A549 (cell line): ENCODE data around the gene TNS1. TPM values are rescaled to one million over a fixed set of nuclear protein-coding genes. Genes with fewer than 3 reads are reported as not detected.

Experiments
- ATAC-seq, 2 experiments: fragments of 200-7000 bp in 1 of 2; fragments of >200 bp in 1 of 2; cut with Nextera tagmentation in 1 of 2; cut with Tn5 transposase in 1 of 2; 3 replicates each; pipeline versions ENCODE4 v1.8.0 to v1.9.1; 2018 to 2020; ENCODE audit warnings: mild to moderate bottlenecking in 1 of 2, moderate library complexity in 1 of 2
- CTCF ChIA-PET: fragments of 300-600 bp; sonication (Branson Sonifier 250); formaldehyde crosslinking; extraction: SDS; loops from one replicate; lab custom pipeline; 2021; ENCODE audit warnings: antibody characterized with exemption, inconsistent platforms; lab: Yijun Ruan, JAX
- POLR2A ChIA-PET: fragments of 350-600 bp; formaldehyde crosslinking; extraction: SDS; loops from one replicate; lab custom pipeline; 2021; ENCODE audit warnings: antibody characterized with exemption, inconsistent platforms; lab: Yijun Ruan, JAX
- DNase-seq, 2 experiments: peaks; one replicate each; pipeline versions ENCODE4 v3.0.0 to v3.0.0-alpha.2; 2011 to 2016; ENCODE audit warnings: low read depth in 1 of 2, low spot score in 1 of 2
- FAIRE-seq: peaks from 2 replicates; lab custom pipeline; 2011; peaks lifted over from hg19 to GRCh38; lab: Jason Lieb, UNC
- H3K27ac ChIP-seq, 2 experiments: fragments of >200 bp; sonication (Bioruptor Twin); formaldehyde crosslinking; 3 replicates each; pipeline ENCODE4 v1.5.1; 2016 to 2017
- H3K4me1 ChIP-seq: fragments of >200 bp; sonication (Bioruptor Twin); formaldehyde crosslinking; 3 replicates; pipeline ENCODE4 v1.6.1; 2016
- H3K4me2 ChIP-seq: fragments of >200 bp; sonication (Bioruptor Twin); formaldehyde crosslinking; 3 replicates; pipeline ENCODE4 v1.6.1; 2016
- H3K4me3 ChIP-seq: fragments of >200 bp; sonication (Bioruptor Twin); formaldehyde crosslinking; 3 replicates; pipeline ENCODE4 v1.5.1; 2016
- H3K9me3 ChIP-seq: fragments of >200 bp; sonication (Bioruptor Twin); formaldehyde crosslinking; 3 replicates; pipeline ENCODE4 v1.6.1; 2016
- BCL3 ChIP-seq: fragments of >200 bp; sonication (Bioruptor Twin); formaldehyde crosslinking; IDR thresholded peaks from 3 replicates; pipeline ENCODE4 v1.6.1; 2016
- CEBPB ChIP-seq, 2 experiments: fragments of >200 bp in 1 of 2; sonication (Bioruptor Twin) in 1 of 2; formaldehyde crosslinking in 1 of 2; IDR thresholded peaks; 2 replicates each; pipeline ENCODE4 v1.6.1; 2012 to 2016
- CTCF ChIP-seq: fragments of >200 bp; sonication (Bioruptor Twin); formaldehyde crosslinking; IDR thresholded peaks from 3 replicates; pipeline ENCODE4 v1.5.1; 2016
- FOSL2 ChIP-seq, 2 experiments: fragments of 450-650 bp in 1 of 2; fragments of >200 bp in 1 of 2; sonication (Bioruptor Twin) in 1 of 2; formaldehyde crosslinking; IDR thresholded peaks; 2 replicates each; pipeline versions ENCODE4 v1.5.0 to v1.6.1; 2016 to 2020; ENCODE audit warnings: mild to moderate bottlenecking in 1 of 2, moderate library complexity in 1 of 2
- HDAC2 ChIP-seq: fragments of 200-600 bp; sonication (generic); IDR thresholded peaks from 2 replicates; pipeline ENCODE4 v1.6.1; 2016
- HES2 ChIP-seq: fragments of >200 bp; sonication (Bioruptor Twin); formaldehyde crosslinking; IDR thresholded peaks from 2 replicates; pipeline ENCODE4 v1.6.1; 2016
- HOXA7 ChIP-seq: fragments of 250-450 bp; sonication (Bioruptor Pico); IDR thresholded peaks from 2 replicates; pipeline ENCODE4 v1.5.0; 2020; ENCODE audit warnings: mild to moderate bottlenecking, moderate library complexity
- JUN ChIP-seq, 2 experiments: fragments of >200 bp; sonication (Bioruptor Twin); formaldehyde crosslinking; IDR thresholded peaks; 2 replicates in 1 of 2; 3 replicates in 1 of 2; pipeline ENCODE4 v1.6.1; 2016 to 2017
- JUNB ChIP-seq: fragments of >200 bp; sonication (Bioruptor Twin); formaldehyde crosslinking; IDR thresholded peaks from 2 replicates; pipeline ENCODE4 v1.6.1; 2016
- MAFK ChIP-seq: fragments of 450-650 bp; IDR thresholded peaks from 2 replicates; pipeline ENCODE4 v1.6.1; 2014; ENCODE audit not compliant: partially characterized antibody
- MAX ChIP-seq: IDR thresholded peaks from 2 replicates; pipeline ENCODE4 v1.6.1; 2012
- PHF8 ChIP-seq: fragments of 200-600 bp; sonication (generic); IDR thresholded peaks from 2 replicates; pipeline ENCODE4 v1.6.1; 2016; ENCODE audit warnings: low read depth, mild to moderate bottlenecking, antibody characterized with exemption, moderate library complexity, borderline replicate concordance
- RARB ChIP-seq: fragments of 250-450 bp; sonication (Bioruptor Pico); IDR thresholded peaks from 2 replicates; pipeline ENCODE4 v1.8.0; 2021; ENCODE audit warnings: mild to moderate bottlenecking, moderate library complexity
- RFX5 ChIP-seq: fragments of 450-650 bp; IDR thresholded peaks from 2 replicates; pipeline ENCODE4 v1.7.1; 2014; ENCODE audit warnings: antibody characterized with exemption, mild to moderate bottlenecking, moderate library complexity
- TFCP2L1 ChIP-seq: fragments of 250-450 bp; sonication (Bioruptor Pico); IDR thresholded peaks from 2 replicates; pipeline ENCODE4 v1.5.0; 2021; ENCODE audit warnings: mild to moderate bottlenecking
- ZFP36 ChIP-seq: fragments of 450-650 bp; IDR thresholded peaks from 2 replicates; pipeline ENCODE4 v1.6.1; 2014; ENCODE audit warnings: borderline replicate concordance; ENCODE audit not compliant: partially characterized antibody
- WGBS: methylation state at CpG from one replicate; pipeline ENCODE4 v1.1.6; 2017; ENCODE audit errors: missing lambda C conversion rate; 5-methylcytosine and 5-hydroxymethylcytosine counted together
- polyA plus RNA-seq, 4 experiments: library from polyadenylated mRNA; depleted of rRNA in 3 of 4; stranded (reverse); fragments of >200 nt; fragmentation: RNase III in 1 of 4; extraction: RNeasy Plus Mini Kit Qiagen cat#74134 plus additional on column Dnase treatment in 1 of 4; gene quantifications; 2 replicates in 3 of 4; 3 replicates in 1 of 4; pipeline ENCODE4 v1.2.3, GENCODE V29; 2011 to 2017

The TNS1 gene
- polyA plus RNA-seq, 2 of the 4 experiments (the other 2 are of a cell fraction), result 4.9 to 10.6 TPM

- CTCF ChIA-PET, result interaction anchor here (2.2 to 12.5 kb wide), 4 partner anchors 12 to 188 kb away, joined by 6 to 86 read pairs (median 11); no protein-coding TSS in a partner anchor
- no peak for ATAC-seq
- POLR2A ChIA-PET, result no interaction called here
- DNase-seq, result no peak
- TF ChIP-seq HOXA7 (CRISPR knock-in tag) (no peak), BCL3 (no peak), FOSL2 (IDR thresholded peaks at IDR 0.05) (no peak), FOSL2 (CRISPR knock-in tag; IDR thresholded peaks at IDR 0.05) (no peak), CEBPB (IDR thresholded peaks at IDR 0.05) (no peak)
- Histone ChIP-seq H3K27ac (no peak overlapping the region), H3K4me1 (no peaks in the 10 kb centered on the region), H3K4me3 (no peak overlapping the region), H3K4me2 (no peak overlapping the region), H3K9me3 (no peaks in the 10 kb centered on the region)
- 60% methylated on average over 7 of the region's 8 CpGs for whole genome bisulfite sequencing
- no peak for FAIRE-seq
These were observed 201.1 kb downstream of the TNS1 start for GRCh38 chr2:217801711-217802110.

- Histone ChIP-seq H3K4me1 (no peaks in the 10 kb centered on the region), H3K4me3 (no peak overlapping the region), H3K4me2 (no peak overlapping the region), H3K9me3 (no peaks in the 10 kb centered on the region), H3K27ac (no peak overlapping the region)
- WGBS, result 72% methylated on average over 11 of the region's 11 CpGs
- FAIRE-seq (no peak), ATAC-seq (no peak), DNase-seq (no peak)
- no peak for TF ChIP-seq JUNB
- TF ChIP-seq ZFP36, result no peak
- TF ChIP-seq CTCF, result no peak
- TF ChIP-seq TFCP2L1 (CRISPR knock-in tag), result no peak
- no peak for TF ChIP-seq RFX5
- TF ChIP-seq HDAC2, result no peak
- TF ChIP-seq JUN (IDR thresholded peaks at IDR 0.05), result no peak
- no peak for TF ChIP-seq MAX
- ChIA-PET CTCF (interaction anchor here (2.3 to 12.5 kb wide), 2 partner anchors 11 to 86 kb away, joined by 9 to 86 read pairs; no protein-coding TSS in a partner anchor), POLR2A (no interaction called here)
These were observed 201.7 kb downstream of the TNS1 start for GRCh38 chr2:217801115-217801531.

GRCh38 chr2:217800433-217801114, 202.2 kb downstream of the TNS1 start:
- ATAC-seq (no peak), FAIRE-seq (no peak), DNase-seq (no peak)
- 67% methylated on average over 10 of the region's 10 CpGs for WGBS
- Histone ChIP-seq H3K9me3 (no peaks in the 10 kb centered on the region), H3K4me3 (no peak overlapping the region), H3K4me1 (no peaks in the 10 kb centered on the region), H3K4me2 (no peak overlapping the region), H3K27ac (no peak overlapping the region)
- TF ChIP-seq RARB (no peak), MAFK (no peak), PHF8 (no peak), HES2 (no peak)
- POLR2A ChIA-PET, result no interaction called here
- CTCF ChIA-PET, result interaction anchor here (1.0 to 12.5 kb wide), 3 partner anchors 11 to 93 kb away, joined by 3 to 86 read pairs (median 9); no protein-coding TSS in a partner anchor
